ENCODE measurements around the gene MYBBP1A.

MYBBP1A gene

GRCh38 chr17:4520060-4520893, 34.9 kb downstream of the MYBBP1A start:
- DNase-seq (ENCODE audit: low spot score) = no peak

- DNase-seq (ENCODE audit: low spot score) = no peak
These were observed 35.8 kb downstream of the MYBBP1A start for GRCh38 chr17:4519361-4519788.

- no peak for DNase-seq (ENCODE audit: low spot score)
These were observed 36.3 kb downstream of the MYBBP1A start for GRCh38 chr17:4518901-4519300.

GRCh38 chr17:4516735-4517134, 38.4 kb downstream of the MYBBP1A start:
- DNase-seq (ENCODE audit: low spot score) = no peak

- DNase-seq (ENCODE audit: low spot score) = no peak
These were observed 39.7 kb downstream of the MYBBP1A start for GRCh38 chr17:4515501-4515900.

GRCh38 chr17:4514779-4515178, 40.4 kb downstream of the MYBBP1A start:
- no peak for DNase-seq (ENCODE audit: low spot score)

- no peak for DNase-seq (ENCODE audit: low spot score)
These were observed 41.0 kb downstream of the MYBBP1A start for GRCh38 chr17:4514206-4514605.

GRCh38 chr17:4513113-4514032, 41.8 kb downstream of the MYBBP1A start:
- DNase-seq (ENCODE audit: low spot score) = no peak

GRCh38 chr17:4512156-4513112, 42.8 kb downstream of the MYBBP1A start:
- no peak for DNase-seq (ENCODE audit: low spot score)

GRCh38 chr17:4511199-4511932, 43.8 kb downstream of the MYBBP1A start:
- DNase-seq (ENCODE audit: low spot score) = no peak

GRCh38 chr17:4510618-4510941, 44.6 kb downstream of the MYBBP1A start:
- no peak for DNase-seq (ENCODE audit: low spot score)

GRCh38 chr17:4509923-4510617, 45.1 kb downstream of the MYBBP1A start:
- DNase-seq (ENCODE audit: low spot score) = no peak

GRCh38 chr17:4509401-4509800, 45.8 kb downstream of the MYBBP1A start:
- DNase-seq (ENCODE audit: low spot score) = no peak

- DNase-seq (ENCODE audit: low spot score) = no peak
These were observed 47.0 kb downstream of the MYBBP1A start for GRCh38 chr17:4508207-4508606.

- no peak for DNase-seq (ENCODE audit: low spot score)
These were observed 47.6 kb downstream of the MYBBP1A start for GRCh38 chr17:4507361-4508111.

- DNase-seq (ENCODE audit: low spot score) = no peak
These were observed 48.3 kb downstream of the MYBBP1A start for GRCh38 chr17:4506892-4507291.

GRCh38 chr17:4506175-4506813, 48.9 kb downstream of the MYBBP1A start:
- no peak for DNase-seq (ENCODE audit: low spot score)

- DNase-seq (ENCODE audit: low spot score) = no peak
These were observed 50.0 kb downstream of the MYBBP1A start for GRCh38 chr17:4505187-4505586.

- no peak for DNase-seq (ENCODE audit: low spot score)
These were observed 51.0 kb downstream of the MYBBP1A start for GRCh38 chr17:4504188-4504587.
